NCI-H2196 treated with DMSO at 0.1 percent for 48 hours (cell line): ENCODE results near the gene STUM.
"Not testable (repeated sequence)": the region's sequence is repeated elsewhere in the genome, so short reads cannot be mapped to it uniquely, and the experiment has no call there.

Source experiments
- DNase-seq: peaks from one replicate; lab custom pipeline; 2025; ENCODE audit not compliant: unreplicated experiment; lab: John Stamatoyannopoulos, UW

Gene STUM

GRCh38 chr1:226579781-226580323, 31.3 kb downstream of the STUM start:
- no peak for DNase-seq

- DNase-seq, result no peak
Measured at GRCh38 chr1:226580625-226581270, 32.2 kb downstream of the STUM start.

GRCh38 chr1:226581650-226582330, 33.2 kb downstream of the STUM start:
- DNase-seq, result no peak

GRCh38 chr1:226582966-226583365, 34.4 kb downstream of the STUM start:
- no peak for DNase-seq

- no peak for DNase-seq
Measured at GRCh38 chr1:226584164-226584563, 35.6 kb downstream of the STUM start.

GRCh38 chr1:226586116-226586515, 37.6 kb downstream of the STUM start:
- DNase-seq, result no peak

- no peak for DNase-seq
Measured at GRCh38 chr1:226586650-226587422, 38.3 kb downstream of the STUM start.

- DNase-seq, result no peak
Measured at GRCh38 chr1:226588484-226588883, 39.9 kb downstream of the STUM start.

- no peak for DNase-seq
Measured at GRCh38 chr1:226589008-226589733, 40.6 kb downstream of the STUM start.

GRCh38 chr1:226590614-226591013, 42.0 kb downstream of the STUM start:
- no peak for DNase-seq

- DNase-seq, result no peak
Measured at GRCh38 chr1:226593541-226593940, 45.0 kb downstream of the STUM start.

GRCh38 chr1:226596531-226597165, 48.1 kb downstream of the STUM start:
- no peak for DNase-seq

- no peak for DNase-seq
Measured at GRCh38 chr1:226597616-226598454, 49.3 kb downstream of the STUM start.

GRCh38 chr1:226598455-226598849, 49.9 kb downstream of the STUM start:
- DNase-seq, result no peak

GRCh38 chr1:226598955-226599354, 50.4 kb downstream of the STUM start:
- DNase-seq, result not testable (repeated sequence)

- DNase-seq, result no peak
Measured at GRCh38 chr1:226599636-226600238, 51.2 kb downstream of the STUM start.

GRCh38 chr1:226600254-226600653, 51.7 kb downstream of the STUM start:
- DNase-seq, result no peak

GRCh38 chr1:226601456-226601855, 52.9 kb downstream of the STUM start:
- DNase-seq, result no peak
